HG02610 (cell line): ENCODE data around the gene FRMD4A.

Source experiments
- ATAC-seq: cut with Tn5 transposase; IDR thresholded peaks from one replicate; pipeline ENCODE4 v1.9.1; 2021; ENCODE audit warnings: mild to moderate bottlenecking, moderate library complexity; ENCODE audit not compliant: unreplicated experiment

Gene FRMD4A

DNA sequence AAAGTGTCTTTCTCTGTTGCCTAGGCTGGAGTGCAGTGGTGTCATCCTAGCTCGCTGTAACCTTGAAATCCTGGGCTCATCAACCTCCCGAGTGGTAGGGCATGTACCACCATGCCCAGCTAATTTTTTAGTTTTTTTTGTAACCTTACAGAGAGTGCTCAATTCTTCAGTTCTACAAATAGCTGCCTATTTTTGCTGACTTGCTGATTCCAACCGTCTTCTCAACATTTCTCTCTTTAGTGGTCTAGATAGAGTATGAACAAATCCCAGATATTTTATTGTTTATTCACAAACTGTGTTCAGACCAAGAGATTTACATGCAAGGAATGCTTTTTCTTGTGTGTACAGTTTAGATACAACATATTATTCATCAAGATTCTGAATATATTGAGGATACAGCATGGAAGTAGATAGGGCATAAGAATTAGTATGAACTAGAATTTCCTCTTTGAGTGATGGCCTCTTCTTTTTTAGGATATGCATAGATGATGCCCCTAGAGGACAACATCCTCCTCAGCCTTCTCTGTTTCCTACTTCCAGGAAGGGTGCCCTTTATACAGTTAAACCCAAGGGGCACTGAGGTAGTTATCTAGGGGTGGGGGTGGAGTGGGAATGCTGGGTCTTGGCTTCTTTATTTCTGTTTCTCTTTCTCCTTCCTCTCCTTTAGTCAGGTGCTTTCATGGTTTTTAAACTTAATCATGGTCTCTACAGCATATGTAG, 717.9 kb downstream of the FRMD4A start:
- ATAC-seq: no peak

DNA sequence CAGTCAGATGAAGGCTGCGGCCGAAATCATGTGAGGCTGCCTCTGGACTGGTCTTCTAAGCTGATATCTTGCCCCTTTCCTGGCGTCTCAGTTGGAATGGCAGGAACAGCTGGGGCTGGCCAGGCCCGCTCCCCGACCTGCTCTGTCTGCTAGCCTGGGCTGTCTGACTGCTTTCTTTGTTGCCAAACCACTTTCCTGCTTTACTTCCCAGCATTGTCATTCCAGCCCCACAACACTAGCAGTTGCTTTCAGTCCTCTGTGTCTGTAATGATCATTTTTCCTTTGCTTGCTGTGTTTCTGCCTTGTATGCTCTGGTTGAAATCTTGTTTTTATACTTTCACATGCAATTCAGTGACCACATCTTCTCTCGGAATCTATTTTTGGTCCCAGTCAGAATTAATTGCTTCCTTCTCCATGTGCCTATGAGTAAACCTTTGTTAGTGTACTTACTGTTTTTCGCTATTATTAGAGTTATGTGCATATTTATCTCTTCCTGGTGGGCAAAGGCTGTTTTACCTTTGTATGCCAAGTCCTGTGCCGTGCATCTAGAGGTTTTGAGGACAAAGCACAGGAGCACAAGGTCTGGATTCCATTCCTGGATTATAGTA, 722.4 kb downstream of the FRMD4A start:
- no peak for ATAC-seq

DNA sequence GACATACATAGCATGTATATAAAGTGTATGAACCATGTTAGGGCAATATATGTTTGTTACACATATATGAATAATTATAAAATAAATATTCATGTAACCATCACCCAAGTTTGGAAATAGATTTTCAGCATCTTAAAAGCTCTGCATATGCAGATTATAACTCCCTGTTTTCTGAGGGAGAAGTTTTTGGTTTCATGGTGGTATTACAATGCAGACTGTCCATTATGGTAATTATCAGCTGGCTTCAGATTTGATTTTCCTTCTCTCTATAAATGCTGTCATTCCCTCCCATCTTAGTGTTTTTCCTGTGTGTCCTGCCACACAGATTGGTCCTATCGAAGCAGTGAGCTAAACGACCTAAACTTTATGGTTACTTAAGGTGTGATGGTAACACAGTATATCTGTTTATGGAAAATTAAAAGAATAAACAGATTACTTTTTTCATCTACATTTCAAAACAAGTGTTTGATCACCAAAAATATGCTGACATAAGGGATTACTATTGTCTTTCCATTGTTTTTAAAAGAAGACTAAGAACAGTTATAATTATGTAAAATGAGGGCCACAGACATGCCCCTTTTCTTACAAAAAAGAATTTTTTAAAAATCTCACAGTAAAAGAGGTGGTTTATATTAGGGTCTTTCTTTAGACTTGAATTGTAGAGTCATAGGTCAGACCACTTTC, 726.2 kb downstream of the FRMD4A start:
- no peak for ATAC-seq

DNA sequence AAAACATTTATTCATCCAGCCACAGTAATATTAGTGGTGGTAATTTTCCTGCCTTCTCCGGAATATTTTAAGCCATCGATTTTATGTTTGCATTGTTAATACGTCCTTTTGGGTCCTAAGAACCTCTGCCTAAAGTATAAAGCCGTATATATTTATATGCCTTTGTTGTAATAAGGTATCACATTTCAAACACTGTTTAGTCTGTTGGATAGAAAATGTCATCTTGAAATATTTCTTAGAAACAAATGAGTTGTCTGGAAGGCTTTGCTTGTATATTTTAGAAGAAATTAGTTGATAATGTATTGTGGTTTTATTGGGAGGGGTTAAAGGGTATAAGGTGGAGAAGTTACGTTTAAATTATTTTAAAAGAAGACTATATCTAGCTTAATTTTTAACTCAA, 732.8 kb downstream of the FRMD4A start:
- ATAC-seq: no peak

DNA sequence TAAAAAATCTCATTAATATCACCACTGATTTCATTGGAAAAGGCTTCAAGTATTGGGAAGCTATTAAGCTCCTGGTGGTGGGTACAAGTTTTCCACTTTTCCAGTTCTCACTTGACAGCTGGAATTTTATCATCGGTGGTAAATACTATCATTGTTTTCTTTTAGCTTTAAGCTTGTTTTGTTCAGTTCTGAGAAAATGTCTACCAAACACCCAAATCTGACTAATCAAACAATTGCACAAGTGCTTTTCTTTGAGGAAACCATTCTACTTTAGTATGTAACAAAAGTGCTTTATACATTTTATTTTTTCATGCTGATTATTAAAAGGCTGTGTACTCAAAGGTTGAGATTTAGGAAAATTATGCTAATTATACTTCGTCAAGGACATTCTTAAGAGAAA, 736.1 kb downstream of the FRMD4A start:
- ATAC-seq: no peak
